ENCODE data around the gene KASH5. TPM values are rescaled to one million over a fixed set of nuclear protein-coding genes. Genes with fewer than 3 reads are reported as not detected.

Gene KASH5
- total and polyA plus RNA-seq, 4 donors, result not detected

DNA sequence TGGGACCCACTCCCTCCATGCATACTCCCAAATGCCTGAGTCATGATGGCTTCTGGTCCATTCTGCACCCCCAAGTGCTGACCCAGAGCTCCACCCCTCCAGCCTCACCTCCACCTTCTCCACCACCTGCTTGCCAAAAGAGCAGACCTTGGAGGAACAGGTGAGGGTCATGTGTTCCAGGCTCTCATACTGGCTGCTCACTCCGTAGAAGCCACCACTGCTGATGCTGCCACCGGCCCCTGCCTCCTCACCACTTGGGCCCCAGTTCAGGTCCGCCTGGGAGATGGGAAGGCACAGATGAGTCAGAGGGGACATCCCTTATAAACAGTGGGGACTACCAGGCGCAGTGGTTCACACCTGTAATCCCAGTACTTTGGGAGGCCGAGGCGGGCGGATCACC is 44.9 kb upstream of the KASH5 start:
- H3K4me1 ChIP-seq (ENCODE audit: control insufficient read depth in 4 of 4, insufficient read depth in 4 of 4, low read length in 3 of 4), result peaks cover 2 to 20% (median 11%) of the 10 kb centered on the region in 4 donors
- peaks cover 0 to 10% (median 6%) of the 10 kb centered on the region in 4 donors for H3K36me3 ChIP-seq (ENCODE audit: control insufficient read depth in 4 of 4, insufficient read depth in 3 of 4, low read depth in 1 of 4, low read length in 3 of 4)
- no peak overlapping the region for H3K4me3 ChIP-seq (ENCODE audit: low read depth in 1 of 3, low read length in 3 of 3)
- H3K9ac ChIP-seq (ENCODE audit: low read depth in 1 of 2, low read length in 2 of 2), result no peak overlapping the region
- TF ChIP-seq YY1 (IDR thresholded peaks at IDR 0.05) (no peak), RXRA (IDR thresholded peaks at IDR 0.05) (no peak), TAF1 (conservative IDR thresholded peaks at IDR 0.05) (no peak), HNF4A (conservative IDR thresholded peaks at IDR 0.05) (no peak), RAD21 (IDR thresholded peaks at IDR 0.05) (no peak)
- TF ChIP-seq, protein P1, sequence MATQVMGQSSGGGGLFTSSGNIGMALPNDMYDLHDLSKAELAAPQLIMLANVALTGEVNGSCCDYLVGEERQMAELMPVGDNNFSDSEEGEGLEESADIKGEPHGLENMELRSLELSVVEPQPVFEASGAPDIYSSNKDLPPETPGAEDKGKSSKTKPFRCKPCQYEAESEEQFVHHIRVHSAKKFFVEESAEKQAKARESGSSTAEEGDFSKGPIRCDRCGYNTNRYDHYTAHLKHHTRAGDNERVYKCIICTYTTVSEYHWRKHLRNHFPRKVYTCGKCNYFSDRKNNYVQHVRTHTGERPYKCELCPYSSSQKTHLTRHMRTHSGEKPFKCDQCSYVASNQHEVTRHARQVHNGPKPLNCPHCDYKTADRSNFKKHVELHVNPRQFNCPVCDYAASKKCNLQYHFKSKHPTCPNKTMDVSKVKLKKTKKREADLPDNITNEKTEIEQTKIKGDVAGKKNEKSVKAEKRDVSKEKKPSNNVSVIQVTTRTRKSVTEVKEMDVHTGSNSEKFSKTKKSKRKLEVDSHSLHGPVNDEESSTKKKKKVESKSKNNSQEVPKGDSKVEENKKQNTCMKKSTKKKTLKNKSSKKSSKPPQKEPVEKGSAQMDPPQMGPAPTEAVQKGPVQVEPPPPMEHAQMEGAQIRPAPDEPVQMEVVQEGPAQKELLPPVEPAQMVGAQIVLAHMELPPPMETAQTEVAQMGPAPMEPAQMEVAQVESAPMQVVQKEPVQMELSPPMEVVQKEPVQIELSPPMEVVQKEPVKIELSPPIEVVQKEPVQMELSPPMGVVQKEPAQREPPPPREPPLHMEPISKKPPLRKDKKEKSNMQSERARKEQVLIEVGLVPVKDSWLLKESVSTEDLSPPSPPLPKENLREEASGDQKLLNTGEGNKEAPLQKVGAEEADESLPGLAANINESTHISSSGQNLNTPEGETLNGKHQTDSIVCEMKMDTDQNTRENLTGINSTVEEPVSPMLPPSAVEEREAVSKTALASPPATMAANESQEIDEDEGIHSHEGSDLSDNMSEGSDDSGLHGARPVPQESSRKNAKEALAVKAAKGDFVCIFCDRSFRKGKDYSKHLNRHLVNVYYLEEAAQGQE (IDR thresholded peaks at IDR 0.05), result no peak
- DNase-seq (ENCODE audit: low spot score), result no peak
- no peak overlapping the region for H3K27ac ChIP-seq (ENCODE audit: low read depth in 1 of 2, low read length in 2 of 2)
- WGBS, result 94% methylated on average over 7 of the region's 7 CpGs
- H3K9me3 ChIP-seq (ENCODE audit: control insufficient read depth in 4 of 4, low read length in 3 of 4), result no peaks in the 10 kb centered on the region
- no peaks in the 10 kb centered on the region for H3K27me3 ChIP-seq (ENCODE audit: control insufficient read depth in 4 of 4, insufficient read depth in 4 of 4, low read length in 3 of 4)

DNA sequence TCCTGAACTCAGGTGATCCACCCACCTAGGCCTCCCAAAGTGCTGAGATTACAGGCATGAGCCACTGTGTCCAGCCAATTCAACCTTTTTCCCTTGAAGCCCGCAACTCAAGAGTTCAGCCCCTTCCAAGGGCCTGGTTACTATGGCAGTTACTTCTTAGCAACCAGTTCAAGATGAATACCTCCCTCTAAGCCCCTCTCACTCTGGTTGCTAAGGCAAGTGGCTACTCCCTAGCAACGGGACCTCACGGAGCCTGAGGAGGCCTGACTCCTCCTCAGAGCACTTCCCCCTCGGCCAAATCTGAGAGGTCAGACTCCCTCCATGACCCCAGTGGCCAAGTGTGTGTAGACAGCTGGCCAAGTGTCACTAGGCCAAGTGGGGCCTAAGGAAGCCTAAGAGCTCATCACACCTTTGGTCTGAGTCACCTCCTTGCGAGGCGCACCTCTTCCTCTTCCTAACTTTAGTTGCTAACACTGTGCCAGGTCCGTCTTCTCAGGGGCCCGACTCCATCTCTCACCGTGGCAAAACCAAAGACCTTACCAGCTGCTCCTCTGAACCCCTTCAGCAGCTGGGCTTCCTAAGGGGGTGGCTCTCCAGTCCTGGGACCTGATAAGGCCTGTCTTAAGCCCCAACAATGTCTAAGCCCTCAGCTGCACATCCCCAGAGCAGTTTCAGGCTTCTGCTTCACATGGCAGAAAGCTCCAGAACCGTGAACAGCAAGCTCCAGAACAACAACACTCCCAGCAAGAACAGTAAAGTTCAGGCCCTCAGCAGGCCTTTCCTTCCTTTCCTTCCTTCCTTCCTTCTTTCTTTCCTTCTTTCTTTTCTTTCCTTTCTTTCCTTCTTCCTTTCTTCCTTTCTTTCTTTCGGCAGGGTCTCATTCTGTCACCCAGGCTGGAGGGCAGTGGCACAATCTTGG is 43.3 kb upstream of the KASH5 start:
- Histone ChIP-seq H3K4me3 (ENCODE audit: low read depth in 1 of 3, low read length in 3 of 3) (no peak overlapping the region), H3K9ac (ENCODE audit: low read depth in 1 of 2, low read length in 2 of 2) (no peak overlapping the region), H3K9me3 (ENCODE audit: control insufficient read depth in 4 of 4, low read length in 3 of 4) (no peaks in the 10 kb centered on the region), H3K4me1 (ENCODE audit: control insufficient read depth in 4 of 4, insufficient read depth in 4 of 4, low read length in 3 of 4) (peaks cover 0 to 9% (median 5%) of the 10 kb centered on the region in 4 donors), H3K27me3 (ENCODE audit: control insufficient read depth in 4 of 4, insufficient read depth in 4 of 4, low read length in 3 of 4) (no peaks in the 10 kb centered on the region), H3K27ac (ENCODE audit: low read depth in 1 of 2, low read length in 2 of 2) (no peak overlapping the region), H3K36me3 (ENCODE audit: control insufficient read depth in 4 of 4, insufficient read depth in 3 of 4, low read depth in 1 of 4, low read length in 3 of 4) (peaks cover 0 to 11% (median 7%) of the 10 kb centered on the region in 4 donors)
- no peak for DNase-seq (ENCODE audit: low spot score)
- TF ChIP-seq, protein P2, sequence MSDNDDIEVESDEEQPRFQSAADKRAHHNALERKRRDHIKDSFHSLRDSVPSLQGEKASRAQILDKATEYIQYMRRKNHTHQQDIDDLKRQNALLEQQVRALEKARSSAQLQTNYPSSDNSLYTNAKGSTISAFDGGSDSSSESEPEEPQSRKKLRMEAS (IDR thresholded peaks at IDR 0.05), result no peak
- no peak for TF ChIP-seq FOXA2 (IDR thresholded peaks at IDR 0.05)
- no peak for TF ChIP-seq EGR1 (IDR thresholded peaks at IDR 0.05; ENCODE audit: low read depth in 2 of 2)
- TF ChIP-seq, protein P3, sequence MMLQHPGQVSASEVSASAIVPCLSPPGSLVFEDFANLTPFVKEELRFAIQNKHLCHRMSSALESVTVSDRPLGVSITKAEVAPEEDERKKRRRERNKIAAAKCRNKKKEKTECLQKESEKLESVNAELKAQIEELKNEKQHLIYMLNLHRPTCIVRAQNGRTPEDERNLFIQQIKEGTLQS (IDR thresholded peaks at IDR 0.05), result no peak
- TF ChIP-seq SP1 (IDR thresholded peaks at IDR 0.05), result no peak
- WGBS, result 92% methylated on average over 11 of the region's 11 CpGs

DNA sequence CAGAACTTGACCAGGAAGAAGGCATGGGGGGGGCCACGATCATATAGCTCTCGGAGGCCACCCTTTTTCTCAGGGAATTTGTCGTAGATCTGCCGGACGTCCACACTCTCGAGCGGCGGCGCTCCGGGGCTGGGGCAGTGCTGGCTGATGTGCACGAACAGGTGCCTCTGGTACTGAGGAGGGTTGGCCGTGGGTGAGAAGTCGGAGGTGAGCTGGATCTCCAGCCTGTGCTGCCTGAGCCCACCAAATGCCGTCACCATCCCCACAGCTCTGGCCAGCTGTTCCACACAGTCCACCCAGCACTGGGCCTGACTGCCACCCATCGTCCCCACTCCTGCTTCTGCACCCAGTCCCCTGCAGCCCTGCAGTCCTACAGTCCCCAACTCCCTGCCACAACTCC is 40.9 kb upstream of the KASH5 start:
- Histone ChIP-seq H3K27me3 (ENCODE audit: control insufficient read depth in 4 of 4, insufficient read depth in 4 of 4, low read length in 3 of 4) (no peaks in the 10 kb centered on the region), H3K4me1 (ENCODE audit: control insufficient read depth in 4 of 4, insufficient read depth in 4 of 4, low read length in 3 of 4) (no peaks in the 10 kb centered on the region), H3K27ac (ENCODE audit: low read depth in 1 of 2, low read length in 2 of 2) (no peak overlapping the region), H3K4me3 (ENCODE audit: low read depth in 1 of 3, low read length in 3 of 3) (no peak overlapping the region), H3K9me3 (ENCODE audit: control insufficient read depth in 4 of 4, low read length in 3 of 4) (no peaks in the 10 kb centered on the region), H3K36me3 (ENCODE audit: control insufficient read depth in 4 of 4, insufficient read depth in 3 of 4, low read depth in 1 of 4, low read length in 3 of 4) (peaks cover 0 to 14% (median 6%) of the 10 kb centered on the region in 4 donors), H3K9ac (ENCODE audit: low read depth in 1 of 2, low read length in 2 of 2) (no peak overlapping the region)
- WGBS, result 95% methylated on average over 15 of the region's 15 CpGs
- DNase-seq (ENCODE audit: low spot score), result no peak
- TF ChIP-seq, protein P4, sequence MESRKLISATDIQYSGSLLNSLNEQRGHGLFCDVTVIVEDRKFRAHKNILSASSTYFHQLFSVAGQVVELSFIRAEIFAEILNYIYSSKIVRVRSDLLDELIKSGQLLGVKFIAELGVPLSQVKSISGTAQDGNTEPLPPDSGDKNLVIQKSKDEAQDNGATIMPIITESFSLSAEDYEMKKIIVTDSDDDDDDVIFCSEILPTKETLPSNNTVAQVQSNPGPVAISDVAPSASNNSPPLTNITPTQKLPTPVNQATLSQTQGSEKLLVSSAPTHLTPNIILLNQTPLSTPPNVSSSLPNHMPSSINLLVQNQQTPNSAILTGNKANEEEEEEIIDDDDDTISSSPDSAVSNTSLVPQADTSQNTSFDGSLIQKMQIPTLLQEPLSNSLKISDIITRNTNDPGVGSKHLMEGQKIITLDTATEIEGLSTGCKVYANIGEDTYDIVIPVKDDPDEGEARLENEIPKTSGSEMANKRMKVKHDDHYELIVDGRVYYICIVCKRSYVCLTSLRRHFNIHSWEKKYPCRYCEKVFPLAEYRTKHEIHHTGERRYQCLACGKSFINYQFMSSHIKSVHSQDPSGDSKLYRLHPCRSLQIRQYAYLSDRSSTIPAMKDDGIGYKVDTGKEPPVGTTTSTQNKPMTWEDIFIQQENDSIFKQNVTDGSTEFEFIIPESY (IDR thresholded peaks at IDR 0.05), result no peak
- no peak for TF ChIP-seq JUND (IDR thresholded peaks at IDR 0.05)
- TF ChIP-seq, protein P3 (IDR thresholded peaks at IDR 0.05), result no peak
- no peak for TF ChIP-seq RXRA (IDR thresholded peaks at IDR 0.05)
- no peak for TF ChIP-seq HNF4G (IDR thresholded peaks at IDR 0.05)
- TF ChIP-seq YY1 (IDR thresholded peaks at IDR 0.05), result no peak
- no peak for TF ChIP-seq SP1 (IDR thresholded peaks at IDR 0.05)
- no peak for TF ChIP-seq FOXA1 (IDR thresholded peaks at IDR 0.05)
- TF ChIP-seq, protein P1 (IDR thresholded peaks at IDR 0.05), result no peak
- no peak for TF ChIP-seq HNF4A (conservative IDR thresholded peaks at IDR 0.05)
- no peak for TF ChIP-seq GABPA (IDR thresholded peaks at IDR 0.05 in 1 of 2, conservative IDR thresholded peaks at IDR 0.05 in 1 of 2)
- TF ChIP-seq TAF1 (conservative IDR thresholded peaks at IDR 0.05), result no peak
- no peak for TF ChIP-seq EGR1 (IDR thresholded peaks at IDR 0.05; ENCODE audit: low read depth in 2 of 2)
